D721Med (cell line): Measurements from ENCODE around the gene MAPK8IP2.

Experiments used
- DNase-seq: peaks from one replicate; pipeline ENCODE4 v3.0.0; 2011; ENCODE audit warnings: low spot score; ENCODE audit not compliant: insufficient read length
- FAIRE-seq: peaks from 2 replicates; lab custom pipeline; 2011; peaks lifted over from hg19 to GRCh38; lab: Jason Lieb, UNC
- TF ChIP-seq, protein P1 (sequence below): IDR thresholded peaks from 2 replicates; pipeline ENCODE4 v1.5.1; 2012; ENCODE audit warnings: mild to moderate bottlenecking, control low read depth; ENCODE audit not compliant: insufficient read depth; ENCODE audit errors: missing control alignments

Gene MAPK8IP2

DNA sequence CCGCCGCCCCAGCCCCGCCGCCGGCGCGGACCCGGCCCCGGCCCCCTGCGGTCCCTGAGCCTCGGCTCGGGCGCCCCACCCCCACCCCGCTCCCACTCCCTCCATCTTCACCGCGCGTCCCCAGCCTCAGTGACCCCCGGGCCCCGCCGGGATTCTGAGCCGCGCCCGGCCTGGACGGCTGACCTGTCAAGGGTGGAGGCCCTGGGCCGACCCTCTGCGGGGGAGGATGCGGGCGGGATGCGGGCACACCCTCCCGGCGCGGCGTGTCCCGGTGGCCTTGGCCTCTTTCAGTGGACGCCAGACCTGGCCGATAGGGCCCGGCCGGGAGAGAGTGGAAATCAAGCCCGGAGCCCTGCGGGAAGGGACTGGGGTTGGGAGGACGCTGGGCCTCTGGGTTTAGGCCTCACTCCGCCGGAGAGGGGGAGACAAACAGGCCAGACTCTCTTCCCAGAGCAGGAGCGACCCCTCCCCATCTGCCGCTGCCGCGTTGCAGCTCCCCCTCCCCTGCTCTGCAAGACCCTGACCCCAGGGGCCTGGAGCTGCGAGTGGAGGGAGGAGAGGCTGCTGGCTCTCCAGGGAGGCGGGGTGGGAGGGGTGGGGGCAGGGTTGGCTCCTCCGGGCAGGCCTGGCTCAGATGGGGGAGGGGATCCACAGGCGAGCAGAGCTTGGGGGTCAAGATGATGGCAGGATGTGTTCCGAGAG lies 525 bp downstream of the MAPK8IP2 start:
- no peak for FAIRE-seq
- TF ChIP-seq, protein P1, sequence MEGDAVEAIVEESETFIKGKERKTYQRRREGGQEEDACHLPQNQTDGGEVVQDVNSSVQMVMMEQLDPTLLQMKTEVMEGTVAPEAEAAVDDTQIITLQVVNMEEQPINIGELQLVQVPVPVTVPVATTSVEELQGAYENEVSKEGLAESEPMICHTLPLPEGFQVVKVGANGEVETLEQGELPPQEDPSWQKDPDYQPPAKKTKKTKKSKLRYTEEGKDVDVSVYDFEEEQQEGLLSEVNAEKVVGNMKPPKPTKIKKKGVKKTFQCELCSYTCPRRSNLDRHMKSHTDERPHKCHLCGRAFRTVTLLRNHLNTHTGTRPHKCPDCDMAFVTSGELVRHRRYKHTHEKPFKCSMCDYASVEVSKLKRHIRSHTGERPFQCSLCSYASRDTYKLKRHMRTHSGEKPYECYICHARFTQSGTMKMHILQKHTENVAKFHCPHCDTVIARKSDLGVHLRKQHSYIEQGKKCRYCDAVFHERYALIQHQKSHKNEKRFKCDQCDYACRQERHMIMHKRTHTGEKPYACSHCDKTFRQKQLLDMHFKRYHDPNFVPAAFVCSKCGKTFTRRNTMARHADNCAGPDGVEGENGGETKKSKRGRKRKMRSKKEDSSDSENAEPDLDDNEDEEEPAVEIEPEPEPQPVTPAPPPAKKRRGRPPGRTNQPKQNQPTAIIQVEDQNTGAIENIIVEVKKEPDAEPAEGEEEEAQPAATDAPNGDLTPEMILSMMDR, result no peak
- no peak for DNase-seq

DNA sequence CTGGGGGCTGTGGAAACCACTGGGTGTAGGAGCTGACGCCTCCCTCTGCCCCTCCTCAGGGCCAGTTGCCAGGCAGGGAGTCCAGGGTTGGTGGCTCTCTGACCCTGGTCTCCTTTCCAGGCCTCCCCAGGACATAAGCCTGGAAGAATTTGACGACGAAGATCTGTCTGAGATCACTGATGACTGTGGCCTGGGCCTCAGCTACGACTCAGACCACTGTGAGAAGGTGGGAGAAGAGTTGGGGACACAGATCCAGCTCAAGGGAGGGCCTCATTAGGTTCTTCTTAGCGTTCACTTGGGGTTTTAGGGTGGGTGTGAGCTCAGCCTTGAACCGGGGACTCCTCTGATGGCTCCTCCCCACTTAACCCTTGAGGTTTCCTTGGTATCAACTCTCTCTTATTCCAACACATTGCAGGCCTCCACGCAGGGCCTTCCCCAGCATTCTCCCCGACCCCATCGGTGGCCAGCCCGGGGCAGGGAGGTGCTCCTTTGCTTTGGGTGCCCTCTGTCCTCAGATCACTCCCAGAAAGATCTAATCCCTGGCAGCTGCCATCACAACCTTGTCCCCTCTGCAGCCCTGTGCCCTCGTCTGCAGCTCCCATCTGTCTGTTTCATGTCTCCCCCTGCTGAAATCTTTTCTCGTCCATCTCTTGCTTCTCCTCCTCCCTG lies 1.2 kb downstream of the MAPK8IP2 start:
- DNase-seq (no peak), FAIRE-seq (no peak)
- TF ChIP-seq, protein P1, result no peak

DNA sequence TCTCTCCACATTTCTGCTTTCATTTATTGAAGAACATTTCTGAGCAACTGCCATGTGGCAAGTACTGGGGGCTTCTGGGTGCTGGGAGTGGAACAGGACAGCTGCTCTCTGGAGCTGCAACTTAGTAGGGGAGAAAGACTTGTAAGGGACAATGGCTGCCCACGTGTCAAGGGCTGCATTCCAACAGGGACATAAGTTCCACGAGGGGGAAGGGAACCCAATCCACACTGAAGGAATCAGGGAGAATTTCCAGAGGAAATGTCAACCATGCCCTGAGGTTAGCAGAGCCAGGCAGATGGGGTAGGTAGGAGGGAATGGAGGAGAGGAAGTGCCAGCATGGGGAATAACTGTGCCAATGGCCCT lies 1.7 kb downstream of the MAPK8IP2 start:
- FAIRE-seq (no peak), DNase-seq (no peak)
- TF ChIP-seq, protein P1, result no peak

DNA sequence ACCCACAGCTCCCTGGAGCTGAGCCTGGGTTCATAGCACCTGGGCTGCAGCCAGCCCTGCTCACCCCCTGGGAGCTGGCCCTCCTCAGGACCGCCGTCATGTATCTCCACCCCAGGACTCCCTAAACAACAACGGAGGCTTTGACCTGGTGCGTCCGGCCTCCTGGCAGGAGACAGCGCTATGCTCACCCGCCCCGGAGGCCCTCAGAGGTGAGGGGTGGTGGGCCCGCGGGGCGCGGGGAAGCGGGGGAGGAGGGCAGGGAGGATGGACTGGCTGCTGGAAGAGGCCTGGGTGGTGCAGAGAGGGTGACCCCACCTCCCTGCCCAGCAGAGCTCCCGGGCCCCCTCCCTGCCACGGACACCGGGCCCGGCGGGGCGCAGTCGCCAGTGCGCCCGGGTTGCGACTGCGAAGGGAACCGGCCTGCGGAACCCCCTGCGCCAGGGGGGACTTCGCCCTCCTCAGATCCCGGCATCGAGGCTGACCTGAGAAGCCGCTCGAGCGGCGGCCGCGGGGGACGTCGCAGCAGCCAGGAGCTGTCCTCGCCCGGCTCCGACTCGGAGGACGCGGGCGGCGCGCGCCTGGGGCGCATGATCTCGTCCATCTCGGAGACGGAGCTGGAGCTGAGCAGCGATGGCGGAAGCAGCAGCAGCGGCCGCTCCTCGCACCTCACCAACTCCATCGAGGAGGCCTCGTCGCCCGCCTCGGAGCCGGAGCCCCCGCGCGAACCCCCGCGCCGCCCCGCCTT lies 3.1 kb downstream of the MAPK8IP2 start:
- TF ChIP-seq, protein P1, result no peak
- no peak for FAIRE-seq
- no peak for DNase-seq

DNA sequence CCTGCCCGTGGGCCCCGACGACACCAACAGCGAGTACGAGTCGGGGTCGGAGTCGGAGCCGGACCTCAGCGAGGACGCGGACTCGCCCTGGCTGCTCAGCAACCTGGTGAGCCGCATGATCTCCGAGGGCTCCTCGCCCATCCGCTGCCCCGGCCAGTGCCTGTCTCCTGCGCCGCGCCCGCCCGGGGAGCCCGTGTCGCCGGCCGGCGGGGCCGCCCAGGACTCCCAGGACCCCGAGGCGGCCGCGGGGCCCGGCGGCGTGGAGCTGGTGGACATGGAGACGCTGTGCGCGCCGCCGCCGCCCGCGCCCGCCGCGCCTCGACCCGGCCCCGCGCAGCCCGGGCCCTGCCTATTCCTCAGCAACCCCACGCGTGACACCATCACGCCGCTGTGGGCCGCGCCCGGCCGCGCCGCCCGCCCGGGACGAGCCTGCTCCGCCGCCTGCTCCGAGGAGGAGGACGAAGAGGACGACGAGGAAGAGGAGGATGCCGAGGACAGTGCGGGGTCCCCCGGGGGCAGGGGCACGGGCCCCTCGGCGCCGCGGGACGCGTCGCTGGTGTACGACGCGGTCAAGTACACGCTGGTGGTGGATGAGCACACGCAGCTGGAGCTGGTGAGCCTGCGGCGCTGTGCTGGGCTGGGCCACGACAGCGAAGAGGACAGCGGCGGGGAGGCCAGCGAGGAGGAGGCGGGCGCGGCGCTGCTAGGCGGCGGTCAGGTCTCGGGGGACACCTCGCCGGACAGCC lies 3.8 kb downstream of the MAPK8IP2 start:
- TF ChIP-seq, protein P1, result no peak
- FAIRE-seq (no peak), DNase-seq (no peak)

DNA sequence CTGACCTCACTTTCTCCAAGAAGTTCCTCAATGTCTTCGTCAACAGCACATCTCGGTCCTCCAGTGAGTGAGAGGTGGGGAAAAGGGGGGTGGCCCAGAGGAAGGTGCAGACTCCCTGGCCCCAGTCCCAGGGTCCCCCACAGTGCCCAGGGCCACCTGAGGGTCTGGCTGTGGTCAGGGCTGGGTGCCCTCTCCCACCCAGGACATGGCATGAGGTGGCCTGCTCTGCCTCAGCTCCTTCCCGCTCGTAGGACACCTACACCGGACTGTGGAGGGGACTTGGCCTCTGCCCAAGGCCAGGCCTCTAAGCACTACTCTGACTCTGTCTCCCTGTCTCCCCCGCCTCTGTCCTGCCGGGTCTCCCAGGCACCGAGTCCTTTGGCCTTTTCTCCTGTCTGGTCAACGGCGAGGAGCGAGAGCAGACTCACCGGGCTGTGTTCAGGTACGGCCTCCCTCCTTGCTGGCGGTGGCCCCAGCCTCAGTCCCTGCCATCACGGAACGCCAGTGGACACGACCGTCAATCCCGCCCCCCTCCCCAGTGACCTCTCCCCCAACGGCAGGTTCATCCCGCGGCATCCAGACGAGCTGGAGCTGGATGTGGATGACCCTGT lies 4.5 kb downstream of the MAPK8IP2 start:
- no peak for FAIRE-seq
- TF ChIP-seq, protein P1, result no peak
- no peak for DNase-seq
